Measurements from ENCODE around the gene DMD.

DNA sequence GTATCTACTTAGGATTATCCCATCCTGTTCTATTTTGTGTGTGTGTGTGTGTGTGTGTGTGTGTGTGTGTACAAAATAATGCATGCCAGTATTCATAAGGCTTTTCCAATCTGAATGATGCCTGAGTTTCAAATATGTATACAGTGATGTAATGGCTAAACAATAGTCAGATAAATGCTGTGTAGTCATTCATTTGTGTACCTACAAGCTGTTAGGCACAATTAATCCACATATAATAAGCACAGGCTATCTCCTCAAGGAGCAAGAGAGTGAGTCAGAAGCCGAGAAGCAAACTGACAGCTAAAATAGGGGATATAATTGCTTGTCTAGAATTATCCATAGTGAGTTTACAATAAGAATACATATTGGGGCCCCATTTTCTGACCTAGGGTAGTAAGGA, 15.7 kb downstream of the DMD start:
- TF ChIP-seq, protein P1, sequence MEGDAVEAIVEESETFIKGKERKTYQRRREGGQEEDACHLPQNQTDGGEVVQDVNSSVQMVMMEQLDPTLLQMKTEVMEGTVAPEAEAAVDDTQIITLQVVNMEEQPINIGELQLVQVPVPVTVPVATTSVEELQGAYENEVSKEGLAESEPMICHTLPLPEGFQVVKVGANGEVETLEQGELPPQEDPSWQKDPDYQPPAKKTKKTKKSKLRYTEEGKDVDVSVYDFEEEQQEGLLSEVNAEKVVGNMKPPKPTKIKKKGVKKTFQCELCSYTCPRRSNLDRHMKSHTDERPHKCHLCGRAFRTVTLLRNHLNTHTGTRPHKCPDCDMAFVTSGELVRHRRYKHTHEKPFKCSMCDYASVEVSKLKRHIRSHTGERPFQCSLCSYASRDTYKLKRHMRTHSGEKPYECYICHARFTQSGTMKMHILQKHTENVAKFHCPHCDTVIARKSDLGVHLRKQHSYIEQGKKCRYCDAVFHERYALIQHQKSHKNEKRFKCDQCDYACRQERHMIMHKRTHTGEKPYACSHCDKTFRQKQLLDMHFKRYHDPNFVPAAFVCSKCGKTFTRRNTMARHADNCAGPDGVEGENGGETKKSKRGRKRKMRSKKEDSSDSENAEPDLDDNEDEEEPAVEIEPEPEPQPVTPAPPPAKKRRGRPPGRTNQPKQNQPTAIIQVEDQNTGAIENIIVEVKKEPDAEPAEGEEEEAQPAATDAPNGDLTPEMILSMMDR (IDR thresholded peaks at IDR 0.05), result no peak
- no peak for TF ChIP-seq POLR2A (IDR thresholded peaks at IDR 0.05)

Data from ovary (tissue), 3 donors.